IPS-18c (cell line): Measurements from ENCODE around the gene CPSF3.

Experiments used
- H3K4me3 ChIP-seq: 2 replicates; pipeline ENCODE4 v1.7.0; 2013; ENCODE audit warnings: low read depth, mild to moderate bottlenecking, low read length, moderate library complexity; ENCODE audit not compliant: insufficient read depth
- H3K9me3 ChIP-seq: one replicate; pipeline ENCODE4 v1.6.1; 2013; ENCODE audit warnings: mild to moderate bottlenecking, low read length, moderate library complexity; ENCODE audit not compliant: control insufficient read depth, insufficient read depth

The CPSF3 gene

GRCh38 chr2:9440058-9440727 is 16.7 kb downstream of the CPSF3 start:
- H3K9me3 ChIP-seq: no peaks in the 10 kb centered on the region
- no peak overlapping the region for H3K4me3 ChIP-seq

GRCh38 chr2:9441556-9441955 is 18.1 kb downstream of the CPSF3 start:
- no peaks in the 10 kb centered on the region for H3K9me3 ChIP-seq
- H3K4me3 ChIP-seq: no peak overlapping the region

- H3K4me3 ChIP-seq: no peak overlapping the region
Observed at GRCh38 chr2:9443526-9443925, 20.1 kb downstream of the CPSF3 start.

GRCh38 chr2:9445089-9445488 is 21.6 kb downstream of the CPSF3 start:
- no peak overlapping the region for H3K4me3 ChIP-seq
- no peaks in the 10 kb centered on the region for H3K9me3 ChIP-seq

More at GRCh38 chr2:9443526-9443925, 20.1 kb downstream of the CPSF3 start:
- H3K9me3 ChIP-seq: no peaks in the 10 kb centered on the region

GRCh38 chr2:9451231-9451630 is 27.8 kb downstream of the CPSF3 start:
- Histone ChIP-seq H3K4me3 (no peak overlapping the region), H3K9me3 (no peaks in the 10 kb centered on the region)

GRCh38 chr2:9460441-9461017 is 37.1 kb downstream of the CPSF3 start:
- H3K9me3 ChIP-seq: no peaks in the 10 kb centered on the region
- no peak overlapping the region for H3K4me3 ChIP-seq

DNA sequence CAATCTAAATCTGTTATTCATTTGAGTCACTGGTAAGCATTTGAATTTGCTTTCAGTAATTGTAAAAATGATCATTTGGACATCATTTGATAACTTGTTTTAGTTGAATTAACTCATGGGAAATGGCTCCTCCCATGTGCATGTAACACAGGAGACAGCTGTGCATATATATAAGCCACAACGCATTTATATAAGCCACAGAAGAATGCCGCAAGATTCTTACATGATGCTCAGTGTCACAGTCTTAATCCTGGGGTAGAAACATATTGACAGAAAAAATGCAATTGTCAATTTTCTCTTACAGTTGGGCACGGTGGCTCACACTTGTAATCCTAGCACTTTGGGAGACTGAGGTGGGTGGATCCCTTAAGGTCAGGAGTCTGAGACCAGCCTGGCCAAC is 37.6 kb downstream of the CPSF3 start:
- H3K4me3 ChIP-seq: no peak overlapping the region
- H3K9me3 ChIP-seq: no peaks in the 10 kb centered on the region

GRCh38 chr2:9462313-9462712 is 38.9 kb downstream of the CPSF3 start:
- Histone ChIP-seq H3K9me3 (no peaks in the 10 kb centered on the region), H3K4me3 (no peak overlapping the region)

DNA sequence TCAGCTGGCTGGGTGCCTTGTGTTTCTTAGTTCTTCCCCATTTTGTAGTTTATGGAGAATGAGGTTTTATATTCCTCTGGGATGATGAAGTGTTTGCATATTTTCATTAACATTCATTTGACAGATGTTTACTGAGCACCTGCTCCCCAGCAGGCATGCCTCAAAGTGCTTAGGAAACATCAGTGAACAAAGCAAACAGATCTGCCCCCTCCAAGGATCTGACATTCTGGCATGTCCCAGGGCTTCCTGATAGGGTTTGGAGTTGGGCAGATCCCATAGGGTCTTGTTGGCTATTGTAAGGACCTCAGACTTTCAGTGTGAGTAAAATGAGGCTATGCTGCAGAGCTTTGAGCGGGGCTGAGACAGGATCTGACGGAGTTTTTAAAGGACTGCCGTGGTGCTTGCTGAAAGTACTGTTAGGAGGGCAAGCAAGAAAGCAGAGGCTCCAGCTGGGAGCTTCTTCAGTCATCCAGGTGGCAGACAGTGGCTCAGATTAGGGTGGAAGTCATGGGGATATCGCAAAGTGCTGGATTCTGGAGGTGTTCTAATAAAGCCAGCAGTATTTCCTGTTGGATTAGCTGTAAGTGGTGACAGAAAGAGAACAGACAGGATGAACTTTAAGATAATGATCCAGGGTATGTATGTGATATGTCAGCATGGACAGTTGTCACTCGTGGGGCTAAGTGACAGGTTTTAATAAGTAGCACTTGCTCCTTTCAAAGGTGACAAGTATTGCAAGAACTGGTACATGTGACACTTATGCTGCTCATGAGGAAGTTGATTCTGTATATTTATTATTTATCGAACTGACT is 39.6 kb downstream of the CPSF3 start:
- Histone ChIP-seq H3K4me3 (no peak overlapping the region), H3K9me3 (no peaks in the 10 kb centered on the region)

DNA sequence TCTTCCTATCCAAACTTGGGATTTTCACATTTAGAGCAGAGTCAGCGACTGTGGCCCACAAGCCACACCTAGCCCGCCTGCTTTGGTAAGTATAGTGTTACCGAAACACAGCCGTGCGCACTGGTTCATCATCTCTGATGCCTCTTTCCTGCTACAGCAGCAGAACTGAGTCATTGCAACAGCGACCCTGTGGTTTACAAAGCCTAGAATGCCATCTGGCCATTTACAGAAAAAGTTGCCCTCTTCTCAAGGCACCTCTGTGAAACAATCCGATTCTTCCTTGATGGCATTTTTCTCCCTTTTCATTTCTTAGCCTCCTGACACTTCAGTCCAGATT is 40.2 kb downstream of the CPSF3 start:
- no peaks in the 10 kb centered on the region for H3K9me3 ChIP-seq

DNA sequence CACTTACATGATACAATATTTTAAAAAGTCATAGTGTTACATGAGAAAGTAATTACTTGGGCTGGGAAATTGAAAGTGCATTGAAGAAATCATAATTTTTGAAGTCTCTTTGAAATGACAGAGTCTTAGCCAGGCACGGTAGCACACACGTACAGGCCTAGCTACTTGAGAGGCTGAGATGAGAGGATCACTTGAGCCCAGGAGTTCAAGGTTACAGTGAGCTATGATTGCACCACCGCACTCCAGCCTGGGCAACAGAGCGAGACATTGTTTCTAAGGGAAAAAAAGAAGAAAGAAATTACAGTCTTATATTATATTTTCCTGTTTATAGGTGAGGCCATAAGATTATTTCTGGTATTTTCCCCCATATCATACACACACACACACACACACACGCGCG is 41.7 kb downstream of the CPSF3 start:
- Histone ChIP-seq H3K4me3 (no peak overlapping the region), H3K9me3 (no peaks in the 10 kb centered on the region)

More for the DNA sequence above, 40.2 kb downstream of the CPSF3 start:
- no peak overlapping the region for H3K4me3 ChIP-seq

DNA sequence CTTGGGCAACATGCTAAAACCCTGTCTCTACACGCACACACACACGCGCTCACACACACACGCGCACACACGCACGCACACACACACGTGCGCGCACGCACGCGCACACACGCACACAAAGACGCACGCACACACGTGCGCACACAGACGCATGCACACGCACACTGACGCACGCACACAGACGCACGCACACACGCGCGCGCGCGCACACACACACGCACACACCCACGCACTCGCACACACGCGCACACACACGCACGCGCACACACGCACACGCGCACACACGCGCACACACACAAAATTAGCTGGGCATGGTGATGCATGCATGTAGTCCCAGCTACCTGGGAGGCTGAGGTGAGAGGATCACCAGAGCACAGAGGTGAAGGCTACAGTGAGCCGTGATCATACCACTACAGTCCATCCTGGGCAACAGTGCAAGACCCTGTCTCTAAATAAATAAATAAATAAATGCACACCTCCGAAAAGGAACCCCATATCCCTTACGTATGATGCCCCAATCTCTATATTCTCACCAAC is 42.8 kb downstream of the CPSF3 start:
- H3K4me3 ChIP-seq: no peak overlapping the region
- H3K9me3 ChIP-seq: no peaks in the 10 kb centered on the region

DNA sequence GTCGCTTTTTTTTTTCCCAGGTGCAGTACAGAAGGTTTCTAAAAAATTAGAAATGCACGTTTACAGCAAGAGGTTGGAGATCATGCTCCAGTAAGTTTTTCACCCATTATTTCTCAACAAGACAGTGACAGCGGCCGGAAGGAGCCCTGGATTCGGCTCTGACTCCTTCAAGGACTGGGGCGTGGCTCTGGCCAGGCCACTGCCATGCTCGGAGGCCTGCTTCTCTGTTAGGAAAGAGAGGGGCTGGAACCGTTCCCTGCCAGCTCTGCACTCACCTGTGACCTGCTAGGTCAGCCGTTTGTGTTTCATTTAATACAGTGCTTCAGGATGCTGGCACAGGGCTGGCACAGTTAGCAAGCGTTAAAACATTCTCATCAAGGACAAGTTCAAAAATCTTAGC is 44.2 kb downstream of the CPSF3 start:
- Histone ChIP-seq H3K4me3 (no peak overlapping the region), H3K9me3 (no peaks in the 10 kb centered on the region)

DNA sequence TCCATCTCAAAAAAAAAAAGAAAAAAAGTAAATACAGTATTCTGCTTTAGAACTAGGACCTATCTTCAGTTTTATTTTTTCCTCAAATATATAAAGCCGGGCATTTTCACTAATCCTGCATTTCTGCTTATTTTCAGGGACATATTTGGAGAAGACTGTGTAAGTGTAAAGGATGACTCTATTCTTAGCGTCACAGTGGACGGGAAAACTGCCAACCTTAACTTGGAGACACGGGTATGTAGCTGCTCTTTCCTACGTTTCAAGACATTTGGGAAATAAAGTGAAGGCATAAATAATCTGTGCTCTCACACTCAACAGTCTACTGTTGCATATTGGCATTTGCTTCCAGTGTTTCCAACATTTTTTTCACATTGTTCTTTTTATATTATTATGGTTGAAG is 47.8 kb downstream of the CPSF3 start:
- no peaks in the 10 kb centered on the region for H3K9me3 ChIP-seq

DNA sequence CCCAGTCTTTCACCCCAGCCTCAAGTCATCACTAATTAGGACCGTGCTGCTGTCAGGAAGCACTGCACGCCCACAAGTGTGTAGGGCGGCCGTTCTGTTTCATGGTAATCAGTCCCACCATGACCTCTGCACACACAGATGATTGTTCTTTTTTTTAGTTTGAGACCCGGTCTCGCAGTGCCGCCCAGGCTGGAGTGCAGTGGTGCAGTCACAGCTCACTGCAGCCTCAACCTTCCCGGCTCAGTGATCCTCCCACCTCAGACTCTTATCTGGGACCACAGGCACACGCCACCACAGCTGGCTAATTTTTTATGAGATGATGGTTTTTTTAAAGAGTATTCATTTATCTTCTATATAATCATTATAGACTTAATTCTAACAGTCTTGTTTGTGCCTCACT is 49.1 kb downstream of the CPSF3 start:
- peaks cover 5% of the 10 kb centered on the region for H3K9me3 ChIP-seq

More for the DNA sequence above, 47.8 kb downstream of the CPSF3 start:
- no peak overlapping the region for H3K4me3 ChIP-seq

GRCh38 chr2:9473308-9473984 is 50.0 kb downstream of the CPSF3 start:
- Histone ChIP-seq H3K9me3 (peaks cover 5% of the 10 kb centered on the region), H3K4me3 (peak overlapping the region; percentile 58; the same call in 1 of the 2 replicates)

More for the DNA sequence above, 49.1 kb downstream of the CPSF3 start:
- H3K4me3 ChIP-seq: no peak overlapping the region

- Histone ChIP-seq H3K4me3 (peak overlapping the region; percentile 58), H3K9me3 (peaks cover 5% of the 10 kb centered on the region)
Observed at GRCh38 chr2:9473985-9474360, 50.5 kb downstream of the CPSF3 start.
